Measurements from ENCODE around the gene COPS3.

- TF ChIP-seq POLR2AphosphoS5 (IDR thresholded peaks at IDR 0.05; ENCODE audit: low read depth, low read length), result no peak
- TF ChIP-seq POLR2A (IDR thresholded peaks at IDR 0.05; ENCODE audit: low read depth, low read length), result no peak
- no peak for TF ChIP-seq TAF1 (IDR thresholded peaks at IDR 0.05; ENCODE audit: low read depth, low read length)
- no peak for TF ChIP-seq SPI1 (IDR thresholded peaks at IDR 0.05; ENCODE audit: low read depth, low read length)
- TF ChIP-seq POU2F2 (IDR thresholded peaks at IDR 0.05; ENCODE audit: low read depth, low read length), result no peak
- no peak for TF ChIP-seq PAX5 (IDR thresholded peaks at IDR 0.05; ENCODE audit: insufficient read depth, low read length, severe bottlenecking)
Observed at GRCh38 chr17:17215575-17215974, 65.5 kb downstream of the COPS3 start.
